Dermis microvascular lymphatic vessel endothelial cell (primary cell): Measurements from ENCODE around the gene AMD1. TPM values are rescaled to one million over a fixed set of nuclear protein-coding genes. Genes with fewer than 3 reads are reported as not detected.
A peak's percentile ranks its signal among the peaks of the same experiment; 100 is the strongest.
"Not testable (repeated sequence)": the region's sequence is repeated elsewhere in the genome, so short reads cannot be mapped to it uniquely, and the experiment has no call there.

Experiments
- DNase-seq, 2 donors: peaks; one replicate each; pipeline versions ENCODE4 v3.0.0 to v3.0.0-alpha.2; 2010; ENCODE audit warnings: low read depth in 2 of 2
- total RNA-seq: library from RNA; depleted of rRNA; stranded (reverse); fragments of >200 nt; gene quantifications from 2 replicates; pipeline ENCODE4 v1.2.1, GENCODE V29; 2014

The AMD1 gene
- total RNA-seq: 47.6 and 56.8 TPM in 2 replicates

- DNase-seq: peak; percentile 96 to 99
Measured at GRCh38 chr6:110873981-110874879, at the start of gene AMD1. Gene AMD1 (plus strand): TSS chr6:110874785. CDS start chr6:110875106, 321 bp downstream.

DNA sequence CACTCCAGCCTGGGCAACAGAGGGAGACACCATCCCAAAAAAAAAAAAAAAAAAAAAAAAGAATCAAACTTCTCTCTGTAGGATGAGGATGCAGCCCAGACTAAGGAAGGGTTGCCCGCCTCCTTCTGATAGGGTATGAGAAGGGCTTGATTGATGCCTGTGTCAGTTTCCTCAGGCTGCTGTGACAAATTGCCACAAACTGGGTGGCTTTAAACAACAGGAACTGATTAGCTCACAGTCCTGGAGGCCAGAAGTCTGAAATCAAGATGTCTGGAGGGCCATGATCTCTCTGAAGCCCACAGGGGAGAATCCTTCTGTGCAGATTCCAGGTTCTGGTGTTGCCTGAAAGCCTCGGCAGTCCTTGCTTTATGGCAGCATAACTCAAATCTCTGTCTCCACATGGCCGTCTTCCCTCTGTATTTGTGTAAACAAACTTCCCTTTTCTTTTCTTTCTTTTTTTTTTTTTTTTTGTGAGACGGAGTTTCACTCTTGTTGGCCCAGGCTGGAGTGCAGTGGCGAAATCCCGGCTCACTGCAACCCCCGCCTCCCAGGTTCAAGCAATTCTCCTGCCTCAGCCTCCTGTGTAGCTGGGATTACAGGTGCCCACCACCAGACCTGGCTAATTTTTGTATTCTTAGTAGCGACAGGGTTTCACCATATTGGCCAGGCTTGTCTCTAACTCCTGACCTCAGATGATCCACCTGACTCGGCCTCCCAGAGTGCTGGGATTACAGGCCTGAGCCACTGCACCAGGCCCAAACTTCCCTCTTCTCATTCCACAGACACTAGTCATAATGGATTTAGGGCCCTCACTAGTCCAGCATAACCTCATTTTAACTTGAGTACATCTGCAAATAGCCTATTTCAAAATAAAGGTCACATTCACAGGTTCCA lies 48.1 kb upstream of the AMD1 start:
- DNase-seq: no peak

DNA sequence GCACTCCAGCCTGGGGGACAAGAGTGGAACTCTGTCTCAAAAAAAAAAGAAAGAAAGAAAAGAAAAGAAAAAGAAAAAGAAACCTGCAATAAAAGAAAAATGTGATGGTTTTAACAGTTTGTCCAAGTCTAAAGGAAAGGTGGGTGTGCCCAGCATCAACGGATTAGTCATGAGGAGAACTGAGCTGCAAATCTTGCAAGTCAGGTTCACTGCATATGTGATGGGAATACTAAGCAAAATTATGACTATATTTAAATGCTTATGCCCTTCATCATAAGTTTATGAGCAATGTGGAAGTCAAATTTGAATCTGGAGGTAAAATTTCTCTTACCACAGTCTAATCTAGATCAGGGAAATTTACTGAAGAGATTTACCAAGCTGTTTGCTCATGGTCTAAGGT lies 46.2 kb upstream of the AMD1 start:
- no peak for DNase-seq

DNA sequence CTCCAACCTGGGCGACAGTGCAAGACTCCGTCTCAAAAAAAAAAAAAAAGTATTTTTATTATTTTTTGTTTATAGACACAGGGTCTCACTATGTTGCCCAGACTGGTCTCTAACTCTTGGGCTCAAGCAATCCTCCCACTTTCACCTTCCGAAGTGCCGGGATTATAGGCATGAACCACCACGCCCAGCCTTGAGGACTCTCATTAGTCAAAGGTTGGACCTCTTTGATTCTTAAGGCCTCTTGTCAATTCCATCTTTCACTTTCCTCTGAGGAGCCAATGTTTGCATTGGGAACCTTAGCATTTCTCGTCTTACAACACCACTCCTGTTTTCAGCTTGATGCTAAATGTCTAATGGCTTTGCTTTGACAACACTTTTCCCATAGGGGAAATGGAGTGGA lies 43.2 kb upstream of the AMD1 start:
- no peak for DNase-seq

DNA sequence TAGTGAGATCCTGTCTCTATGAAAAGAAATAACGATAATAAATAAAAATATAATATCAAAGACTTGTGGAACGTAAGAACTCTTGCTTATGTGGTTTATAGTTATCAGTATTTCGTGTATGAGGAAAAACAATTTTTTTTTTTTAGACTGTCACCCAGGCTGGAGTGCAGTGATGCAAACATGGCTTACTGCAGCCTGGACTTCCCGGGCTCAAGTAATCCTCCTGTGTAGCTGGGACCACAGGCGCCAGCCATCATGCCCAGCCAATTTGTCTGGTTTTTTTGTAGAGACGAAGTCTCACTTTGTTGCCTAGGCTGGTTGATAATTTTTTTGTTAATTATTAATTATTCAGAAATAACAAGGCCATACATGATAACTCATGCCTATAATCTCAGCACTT lies 40.8 kb upstream of the AMD1 start:
- no peak for DNase-seq

GRCh38 chr6:110835751-110836150 lies 38.8 kb upstream of the AMD1 start:
- DNase-seq: not testable (repeated sequence)

DNA sequence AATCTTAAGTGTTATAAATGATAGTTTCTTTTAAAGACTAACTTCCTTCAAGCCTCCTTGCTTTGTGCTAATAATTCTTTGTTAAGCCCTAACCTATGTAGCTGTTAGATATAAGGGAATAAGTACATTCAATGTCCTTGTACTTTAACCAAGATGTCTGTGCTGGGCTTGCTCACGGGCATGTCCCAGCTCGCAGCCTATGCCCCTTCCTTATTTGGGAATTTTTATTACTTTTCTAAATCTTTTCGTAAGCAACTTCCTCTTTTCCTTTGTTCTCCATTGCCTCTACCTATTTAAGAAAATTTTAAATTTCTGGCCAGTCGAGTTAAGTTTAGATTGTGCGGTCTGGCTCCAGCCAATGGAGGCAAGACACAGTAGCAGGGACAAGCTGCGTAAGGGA lies 33.3 kb upstream of the AMD1 start:
- DNase-seq: no peak

- DNase-seq: no peak
Measured at GRCh38 chr6:110849781-110850180, 24.8 kb upstream of the AMD1 start.

- no peak for DNase-seq
Measured at GRCh38 chr6:110852773-110853172, 21.8 kb upstream of the AMD1 start.

DNA sequence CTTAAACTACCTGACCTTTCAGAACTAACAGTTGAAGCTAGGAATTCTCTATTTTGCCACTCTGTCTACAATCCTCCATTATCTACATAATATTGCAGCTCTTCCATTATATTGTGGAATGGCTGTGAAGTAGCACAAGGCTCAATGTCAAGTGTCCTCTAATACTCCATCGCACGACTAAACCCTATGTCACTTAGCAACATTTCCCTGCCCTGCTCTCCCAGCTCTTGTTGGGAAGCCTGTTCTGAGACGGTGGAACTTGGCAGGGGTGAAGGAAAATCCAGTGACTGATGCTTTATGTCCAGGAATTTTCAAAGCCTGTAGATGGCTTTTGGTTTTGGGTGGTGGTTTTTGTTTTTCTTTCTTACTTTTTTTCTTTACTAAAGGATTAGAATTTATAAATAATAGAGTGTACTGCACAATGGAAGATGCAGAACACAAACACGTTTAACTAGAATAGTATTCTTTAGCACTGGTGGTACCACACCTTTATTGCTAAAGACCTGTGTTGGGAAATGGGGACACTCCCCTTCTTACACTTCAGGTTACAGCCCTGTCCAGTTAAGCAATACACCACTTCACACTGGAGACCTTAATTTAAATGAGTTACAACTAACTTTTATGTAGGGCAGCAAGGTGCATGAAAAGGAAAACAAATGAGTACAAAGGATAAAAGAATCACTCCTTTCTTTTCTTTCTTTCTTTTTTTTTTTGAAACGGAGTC lies 20.7 kb upstream of the AMD1 start:
- DNase-seq: no peak

DNA sequence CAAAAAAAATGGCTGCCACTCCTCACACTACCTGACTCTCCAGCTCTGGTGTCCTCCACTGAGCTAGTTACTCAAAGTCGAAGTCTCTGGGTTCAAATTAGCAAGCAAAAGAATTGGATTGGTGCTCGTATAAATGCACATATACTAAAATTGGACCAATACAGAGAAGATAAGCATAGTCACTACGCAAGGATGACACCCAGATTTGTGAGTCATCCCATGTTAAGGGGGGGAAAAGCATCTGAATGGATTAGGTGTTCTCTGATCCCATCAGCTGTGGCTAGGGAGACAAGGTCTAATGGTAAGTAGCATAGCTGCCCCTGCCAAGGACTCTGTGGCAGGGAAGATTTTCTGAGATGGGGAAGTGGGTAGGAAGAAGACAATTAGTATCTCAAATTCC lies 18.3 kb upstream of the AMD1 start:
- DNase-seq: no peak

DNA sequence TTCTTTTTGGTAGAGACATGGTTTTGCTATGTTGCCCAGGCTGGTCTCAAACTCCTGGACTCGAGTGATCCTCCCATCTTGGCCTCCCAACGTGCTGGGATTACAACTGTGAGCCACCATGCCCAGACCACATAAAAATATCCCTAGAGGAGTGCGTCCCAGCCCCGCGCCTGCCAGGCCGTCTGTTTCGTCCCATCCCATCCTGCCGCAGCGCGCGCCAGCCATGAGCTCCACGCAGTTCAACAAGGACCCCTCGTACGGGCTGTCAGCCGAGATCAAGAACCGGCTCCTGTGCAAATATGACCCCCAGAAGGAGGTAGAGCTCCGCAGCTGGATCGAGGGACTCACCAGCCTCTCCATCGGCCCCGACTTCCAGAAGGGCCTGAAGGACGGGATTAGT lies 16.6 kb upstream of the AMD1 start:
- no peak for DNase-seq

GRCh38 chr6:110858562-110859214 lies 15.9 kb upstream of the AMD1 start:
- DNase-seq: no peak

- no peak for DNase-seq
Measured at GRCh38 chr6:110859335-110859792, 15.2 kb upstream of the AMD1 start.

DNA sequence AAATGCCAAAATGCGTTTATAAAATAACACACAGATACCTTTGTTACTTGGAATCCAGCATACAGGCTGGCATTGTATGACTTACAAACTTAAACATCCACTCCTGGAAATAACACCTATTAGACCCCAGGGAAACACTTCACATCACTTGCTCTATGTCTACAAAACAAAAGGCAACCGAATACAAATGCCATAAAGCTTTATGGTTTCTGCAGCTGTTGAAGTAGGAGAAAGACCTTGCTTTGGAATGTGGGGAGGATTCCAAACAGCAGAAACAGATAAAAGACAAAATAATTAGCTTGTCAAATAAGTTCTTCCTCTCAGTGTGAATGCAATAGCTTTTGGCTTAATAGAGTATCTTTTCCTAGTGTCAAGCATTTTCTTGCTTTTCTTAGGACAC lies 9.8 kb upstream of the AMD1 start:
- no peak for DNase-seq

- peak in 1 of 2 donors; percentile 41 for DNase-seq
Measured at GRCh38 chr6:110874880-110875547, 429 bp downstream of the AMD1 start.

GRCh38 chr6:110875548-110876169 lies 1.1 kb downstream of the AMD1 start:
- peak in 1 of 2 donors; percentile 50 for DNase-seq

DNA sequence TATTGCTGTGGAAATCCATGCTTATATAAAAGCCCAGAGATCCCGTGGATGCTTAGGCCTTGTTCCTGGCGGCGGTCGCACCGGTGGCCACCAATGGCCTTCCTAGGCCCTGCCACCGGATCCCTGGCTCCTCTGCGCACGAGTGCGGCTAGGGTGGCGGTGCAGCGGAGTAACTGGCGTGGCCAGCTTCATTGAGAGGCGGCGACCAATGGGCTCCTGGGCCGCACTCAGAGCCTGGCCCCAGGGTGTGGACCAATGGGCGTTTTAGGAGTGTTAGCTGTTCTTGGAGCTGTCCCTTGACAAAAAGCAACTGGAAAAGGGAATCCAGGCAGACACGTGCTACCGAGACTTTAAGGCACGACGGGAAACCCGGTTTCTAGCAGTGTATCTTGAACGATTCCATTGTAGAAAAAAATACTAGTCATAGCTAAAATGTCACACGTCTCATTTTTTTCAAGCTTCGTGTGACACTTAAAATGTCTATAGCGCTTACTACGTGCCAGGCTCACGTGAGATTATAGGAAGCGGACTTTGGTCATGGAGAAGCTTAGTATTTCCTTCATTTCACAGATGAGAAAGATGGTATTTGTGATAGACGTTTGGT lies 1.7 kb downstream of the AMD1 start:
- peak; percentile 61 to 94 for DNase-seq

GRCh38 chr6:110876806-110877564 lies 2.4 kb downstream of the AMD1 start:
- DNase-seq: peak in 1 of 2 donors; percentile 7
